HCT116 (cell line): ENCODE measurements around the gene GRM8. TPM values are rescaled to one million over a fixed set of nuclear protein-coding genes. Genes with fewer than 3 reads are reported as not detected.

ENCODE experiments used
- ATAC-seq: fragments of 200-7000 bp; cut with Tn5 transposase; 2 replicates; pipeline ENCODE4 v1.9.1; 2020; ENCODE audit warnings: mild to moderate bottlenecking, moderate library complexity
- BruUV-seq: library from RNA; stranded (reverse); fragments of 400-500 nt; replicated peaks from 2 replicates; lab custom pipeline; 2021; lab: Mats Ljungman, UMichigan
- CTCF ChIA-PET: fragments of 300-600 bp; sonication (Branson Sonifier 250); formaldehyde crosslinking; loops from one replicate; lab custom pipeline; 2021; ENCODE audit warnings: antibody characterized with exemption; lab: Charles Lee
- POLR2A ChIA-PET: fragments of 300-600, 350-600 bp; sonication (Branson Sonifier 250); formaldehyde crosslinking; loops from one replicate; lab custom pipeline; 2021; ENCODE audit warnings: antibody characterized with exemption; lab: Charles Lee
- RAD21 ChIA-PET, 2 experiments: fragments of 300-600 bp; sonication (Branson Sonifier 250); formaldehyde crosslinking; loops; one replicate each; lab custom pipeline; 2023; ENCODE audit warnings: low total read pairs in 2 of 2; ENCODE audit not compliant: uncharacterized antibody in 2 of 2, unreplicated experiment in 2 of 2, low non-redundant PET in 1 of 2; lab: Charles Lee
- DNase-seq: peaks from one replicate; pipeline ENCODE4 v3.0.0-alpha.2; 2010; ENCODE audit warnings: low read depth, low spot score
- H2AFZ ChIP-seq: fragments of 200-600 bp; shearing (Covaris generic), sonication (generic); 2 replicates; pipeline ENCODE4 v1.6.1; 2017; ENCODE audit warnings: low read depth, mixed run types, mixed read lengths, antibody characterized with exemption, low read length; ENCODE audit not compliant: poor library complexity, severe bottlenecking
- H3K27ac ChIP-seq: 2 replicates; pipeline ENCODE4 v1.5.1; 2012; ENCODE audit warnings: low read depth, low read length
- H3K27me3 ChIP-seq: fragments of 200-600 bp; sonication (generic); 2 replicates; pipeline ENCODE4 v1.6.1; 2016; ENCODE audit warnings: mixed run types, low read length, mixed read lengths; ENCODE audit not compliant: insufficient read depth
- H3K36me3 ChIP-seq, 2 experiments: fragments of 200-500 bp in 1 of 2; fragments of 200-600 bp in 1 of 2; sonication (Bioruptor generic) in 1 of 2; sonication (generic) in 1 of 2; 2 replicates each; pipeline versions ENCODE4 v1.5.1 to v1.6.1; 2014 to 2016; ENCODE audit warnings: low read length in 2 of 2, inconsistent platforms in 1 of 2, mixed read lengths in 1 of 2, mixed run types in 1 of 2; ENCODE audit not compliant: insufficient read depth in 2 of 2, control insufficient read depth in 1 of 2
- H3K4me1 ChIP-seq, 2 experiments: fragments of 200-600 bp in 1 of 2; sonication (generic) in 1 of 2; 2 replicates each; pipeline versions ENCODE4 v1.5.1 to v1.6.1; 2012 to 2017; ENCODE audit warnings: low read length in 2 of 2, inconsistent platforms in 1 of 2, mild to moderate bottlenecking in 1 of 2, mixed read lengths in 1 of 2, mixed run types in 1 of 2, moderate library complexity in 1 of 2; ENCODE audit not compliant: insufficient read depth in 2 of 2, control insufficient read depth in 1 of 2
- H3K4me2 ChIP-seq: fragments of 200-600 bp; sonication (generic); 2 replicates; pipeline ENCODE4 v1.6.1; 2017; ENCODE audit warnings: mixed run types, low read length, mixed read lengths
- H3K4me3 ChIP-seq, 2 experiments: fragments of 200-600 bp in 1 of 2; sonication (generic) in 1 of 2; replicated peaks in 1 of 2; 2 replicates each; pipeline ENCODE4 v1.5.1; 2011 to 2016; ENCODE audit warnings: low read length in 2 of 2, control low read depth in 1 of 2, low read depth in 1 of 2, mild to moderate bottlenecking in 1 of 2, mixed read lengths in 1 of 2, mixed run types in 1 of 2
- H3K79me2 ChIP-seq: fragments of 200-600 bp; sonication (generic); 2 replicates; pipeline ENCODE4 v1.6.1; 2017; ENCODE audit warnings: mild to moderate bottlenecking, mixed run types, low read length, moderate library complexity, mixed read lengths; ENCODE audit not compliant: insufficient read depth
- H3K9ac ChIP-seq: fragments of 200-600 bp; sonication (generic); 2 replicates; pipeline ENCODE4 v1.6.1; 2016; ENCODE audit warnings: low read length, mixed read lengths
- H3K9me2 ChIP-seq: fragments of 200-600 bp; sonication (generic), shearing (Covaris generic); 2 replicates; pipeline ENCODE4 v1.6.1; 2017; ENCODE audit warnings: mixed run types, mild to moderate bottlenecking, moderate library complexity; ENCODE audit not compliant: insufficient read depth
- H3K9me3 ChIP-seq, 2 experiments: fragments of 200-500 bp in 1 of 2; fragments of 200-600 bp in 1 of 2; sonication (Bioruptor generic) in 1 of 2; sonication (generic) in 1 of 2; 2 replicates each; pipeline ENCODE4 v1.6.1; 2014 to 2017; ENCODE audit warnings: low read length in 2 of 2, mixed read lengths in 2 of 2, inconsistent platforms in 1 of 2, low read depth in 1 of 2, mild to moderate bottlenecking in 1 of 2, mixed run types in 1 of 2, moderate library complexity in 1 of 2; ENCODE audit not compliant: control insufficient read depth in 1 of 2, insufficient read depth in 1 of 2
- H4K20me1 ChIP-seq: fragments of 200-600 bp; sonication (generic), shearing (Covaris generic); 2 replicates; pipeline ENCODE4 v1.6.1; 2017; ENCODE audit warnings: mixed run types, mild to moderate bottlenecking, moderate library complexity; ENCODE audit not compliant: insufficient read depth
- CBX3 ChIP-seq: IDR thresholded peaks from 2 replicates; pipeline ENCODE4 v1.6.1; 2012; ENCODE audit warnings: low read depth
- ELF1 ChIP-seq: IDR thresholded peaks from 2 replicates; pipeline ENCODE4 v1.6.1; 2012; ENCODE audit warnings: low read depth, borderline replicate concordance
- EZH2 ChIP-seq: fragments of 200-600 bp; sonication (generic); IDR thresholded peaks from 2 replicates; pipeline ENCODE4 v1.6.1; 2017; ENCODE audit warnings: antibody characterized with exemption, mixed run types
- FOSL1 ChIP-seq: IDR thresholded peaks from 2 replicates; pipeline ENCODE4 v1.6.1; 2012; ENCODE audit warnings: low read depth
- RAD21 ChIP-seq: IDR thresholded peaks from 2 replicates; pipeline ENCODE4 v1.6.1; 2012; ENCODE audit warnings: low read depth, mild to moderate bottlenecking
- SIN3A ChIP-seq: IDR thresholded peaks from 2 replicates; pipeline ENCODE4 v1.6.1; 2012; ENCODE audit warnings: low read depth
- SRF ChIP-seq: IDR thresholded peaks from 2 replicates; pipeline ENCODE4 v1.6.1; 2012; ENCODE audit warnings: low read depth
- TCF7L2 ChIP-seq: IDR thresholded peaks from 2 replicates; pipeline ENCODE4 v1.7.0; 2011; ENCODE audit warnings: borderline replicate concordance, inconsistent platforms; ENCODE audit not compliant: insufficient read depth, insufficient read length; ENCODE audit errors: extremely low read depth
- intact Hi-C: fragments of 100-400 bp; cut with micrococcal nuclease; formaldehyde crosslinking; loops from 2 replicates; pipeline ENCODE4 v1.10.0; 2022
- total RNA-seq: library from RNA; stranded (reverse); gene quantifications from one replicate; pipeline ENCODE4 v1.2.1, GENCODE V29; 2021; ENCODE audit not compliant: unreplicated experiment
- TF ChIP-seq, protein P1 (sequence below): IDR thresholded peaks from 2 replicates; pipeline ENCODE4 v1.6.1; 2011; ENCODE audit warnings: mild to moderate bottlenecking, low read length, moderate library complexity; ENCODE audit not compliant: insufficient replicate concordance; ENCODE audit errors: extremely low read depth
- TF ChIP-seq, protein P2 (sequence below), 3 experiments: fragments of 200-600 bp in 1 of 3; sonication (generic) in 1 of 3; IDR thresholded peaks in 2 of 3; conservative IDR thresholded peaks in 1 of 3; 2 replicates each; pipeline ENCODE4 v1.5.1; 2012 to 2017; ENCODE audit warnings: low read depth in 2 of 3, low read length in 2 of 3, antibody characterized with exemption in 1 of 3, borderline replicate concordance in 1 of 3, control low read depth in 1 of 3, mild to moderate bottlenecking in 1 of 3, mixed read lengths in 1 of 3, mixed run types in 1 of 3, moderate library complexity in 1 of 3; ENCODE audit not compliant: insufficient read depth in 1 of 3

The GRM8 gene
- total RNA-seq, 1 experiment from 2014 or later: 0.05 TPM

DNA sequence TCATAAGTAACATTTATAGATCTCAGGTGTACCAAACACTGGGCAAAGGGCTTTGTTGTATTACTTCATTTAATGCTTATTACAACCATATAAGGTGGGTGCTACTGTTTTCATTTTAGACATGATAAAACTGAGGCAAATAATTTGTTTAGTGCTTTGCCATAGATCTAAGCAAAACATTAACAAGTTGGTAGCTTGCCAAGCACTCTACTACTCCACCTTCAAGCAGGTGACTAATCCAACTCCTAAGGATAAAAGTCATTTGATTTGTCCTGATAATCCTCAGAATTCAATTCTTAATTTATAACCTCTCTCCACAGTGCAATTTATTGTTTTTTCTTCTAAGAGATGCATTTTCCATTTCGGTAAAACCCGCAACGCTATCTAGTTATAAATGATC is 646.4 kb downstream of the GRM8 start:
- Histone ChIP-seq H2AFZ (no peak overlapping the region), H3K4me2 (no peak overlapping the region), H3K9ac (no peak overlapping the region), H3K27ac (no peak overlapping the region), H3K79me2 (no peaks in the 10 kb centered on the region), H3K4me1 (no peaks in the 10 kb centered on the region), H3K4me3 (no peak overlapping the region), H3K27me3 (no peaks in the 10 kb centered on the region), H4K20me1 (no peaks in the 10 kb centered on the region), H3K36me3 (no peaks in the 10 kb centered on the region), H3K9me3 (no peaks in the 10 kb centered on the region), H3K9me2 (no peaks in the 10 kb centered on the region)
- ATAC-seq: no peak
- ChIA-PET POLR2A (no interaction called here), RAD21 (no interaction called here), CTCF (interaction anchor here (0.6 kb wide), 1 partner anchor 228 kb away, joined by 3 read pairs; no protein-coding TSS in a partner anchor)
- DNase-seq: no peak
- TF ChIP-seq TCF7L2 (no peak), SRF (no peak), SIN3A (no peak), RAD21 (no peak), EZH2 (no peak), ELF1 (no peak), CBX3 (no peak), FOSL1 (no peak)
- TF ChIP-seq, protein P1, sequence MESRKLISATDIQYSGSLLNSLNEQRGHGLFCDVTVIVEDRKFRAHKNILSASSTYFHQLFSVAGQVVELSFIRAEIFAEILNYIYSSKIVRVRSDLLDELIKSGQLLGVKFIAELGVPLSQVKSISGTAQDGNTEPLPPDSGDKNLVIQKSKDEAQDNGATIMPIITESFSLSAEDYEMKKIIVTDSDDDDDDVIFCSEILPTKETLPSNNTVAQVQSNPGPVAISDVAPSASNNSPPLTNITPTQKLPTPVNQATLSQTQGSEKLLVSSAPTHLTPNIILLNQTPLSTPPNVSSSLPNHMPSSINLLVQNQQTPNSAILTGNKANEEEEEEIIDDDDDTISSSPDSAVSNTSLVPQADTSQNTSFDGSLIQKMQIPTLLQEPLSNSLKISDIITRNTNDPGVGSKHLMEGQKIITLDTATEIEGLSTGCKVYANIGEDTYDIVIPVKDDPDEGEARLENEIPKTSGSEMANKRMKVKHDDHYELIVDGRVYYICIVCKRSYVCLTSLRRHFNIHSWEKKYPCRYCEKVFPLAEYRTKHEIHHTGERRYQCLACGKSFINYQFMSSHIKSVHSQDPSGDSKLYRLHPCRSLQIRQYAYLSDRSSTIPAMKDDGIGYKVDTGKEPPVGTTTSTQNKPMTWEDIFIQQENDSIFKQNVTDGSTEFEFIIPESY: no peak
- TF ChIP-seq, protein P2, sequence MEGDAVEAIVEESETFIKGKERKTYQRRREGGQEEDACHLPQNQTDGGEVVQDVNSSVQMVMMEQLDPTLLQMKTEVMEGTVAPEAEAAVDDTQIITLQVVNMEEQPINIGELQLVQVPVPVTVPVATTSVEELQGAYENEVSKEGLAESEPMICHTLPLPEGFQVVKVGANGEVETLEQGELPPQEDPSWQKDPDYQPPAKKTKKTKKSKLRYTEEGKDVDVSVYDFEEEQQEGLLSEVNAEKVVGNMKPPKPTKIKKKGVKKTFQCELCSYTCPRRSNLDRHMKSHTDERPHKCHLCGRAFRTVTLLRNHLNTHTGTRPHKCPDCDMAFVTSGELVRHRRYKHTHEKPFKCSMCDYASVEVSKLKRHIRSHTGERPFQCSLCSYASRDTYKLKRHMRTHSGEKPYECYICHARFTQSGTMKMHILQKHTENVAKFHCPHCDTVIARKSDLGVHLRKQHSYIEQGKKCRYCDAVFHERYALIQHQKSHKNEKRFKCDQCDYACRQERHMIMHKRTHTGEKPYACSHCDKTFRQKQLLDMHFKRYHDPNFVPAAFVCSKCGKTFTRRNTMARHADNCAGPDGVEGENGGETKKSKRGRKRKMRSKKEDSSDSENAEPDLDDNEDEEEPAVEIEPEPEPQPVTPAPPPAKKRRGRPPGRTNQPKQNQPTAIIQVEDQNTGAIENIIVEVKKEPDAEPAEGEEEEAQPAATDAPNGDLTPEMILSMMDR (IDR thresholded peaks at IDR 0.05 in 2 of 3, conservative IDR thresholded peaks at IDR 0.05 in 1 of 3; ENCODE audit: borderline replicate concordance in 1 of 3, insufficient read depth in 1 of 3, low read depth in 2 of 3, low read length in 2 of 3): no peak
- BruUV-seq: no TSS peak
- intact Hi-C loops: no loop called here
